ENCODE measurements around the gene PPM1K.

PPM1K gene

DNA sequence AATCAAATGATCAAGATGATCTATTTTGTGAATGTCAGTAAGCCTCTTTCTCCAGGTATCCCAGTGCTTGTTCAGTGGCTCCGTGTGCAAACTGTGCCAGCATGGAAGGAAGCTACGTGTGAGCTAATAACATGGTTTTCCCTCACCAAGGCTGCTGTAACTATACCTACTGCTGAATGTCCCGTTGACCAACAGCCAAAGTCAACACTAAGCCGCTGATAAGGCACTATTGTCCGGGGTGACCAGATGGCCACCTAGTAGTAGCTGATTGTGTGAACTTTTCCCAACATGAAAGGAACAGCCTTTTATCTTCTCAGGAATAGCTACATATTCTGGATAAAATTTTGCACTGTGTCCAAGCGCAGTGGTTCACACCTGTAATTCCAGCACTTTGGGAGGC lies 68.0 kb downstream of the PPM1K start:
- DNase-seq = no peak

GRCh38 chr4:88215351-88215750 lies 69.0 kb downstream of the PPM1K start:
- DNase-seq = no peak

DNA sequence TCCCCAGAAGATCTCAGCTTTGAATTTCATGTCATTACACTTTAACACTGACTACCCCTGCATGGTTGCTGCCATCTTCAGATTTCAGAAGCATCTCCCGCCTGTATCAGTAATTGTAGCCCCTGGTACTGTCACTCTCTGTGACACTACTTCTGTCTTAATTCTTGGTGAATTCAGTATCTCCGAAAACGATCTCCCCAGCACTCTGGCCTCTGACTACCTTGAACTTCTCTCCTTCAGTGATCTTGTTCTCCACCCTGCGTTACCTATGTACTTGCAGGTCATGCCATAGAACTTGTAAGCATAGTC lies 72.2 kb downstream of the PPM1K start:
- DNase-seq = no peak

DNA sequence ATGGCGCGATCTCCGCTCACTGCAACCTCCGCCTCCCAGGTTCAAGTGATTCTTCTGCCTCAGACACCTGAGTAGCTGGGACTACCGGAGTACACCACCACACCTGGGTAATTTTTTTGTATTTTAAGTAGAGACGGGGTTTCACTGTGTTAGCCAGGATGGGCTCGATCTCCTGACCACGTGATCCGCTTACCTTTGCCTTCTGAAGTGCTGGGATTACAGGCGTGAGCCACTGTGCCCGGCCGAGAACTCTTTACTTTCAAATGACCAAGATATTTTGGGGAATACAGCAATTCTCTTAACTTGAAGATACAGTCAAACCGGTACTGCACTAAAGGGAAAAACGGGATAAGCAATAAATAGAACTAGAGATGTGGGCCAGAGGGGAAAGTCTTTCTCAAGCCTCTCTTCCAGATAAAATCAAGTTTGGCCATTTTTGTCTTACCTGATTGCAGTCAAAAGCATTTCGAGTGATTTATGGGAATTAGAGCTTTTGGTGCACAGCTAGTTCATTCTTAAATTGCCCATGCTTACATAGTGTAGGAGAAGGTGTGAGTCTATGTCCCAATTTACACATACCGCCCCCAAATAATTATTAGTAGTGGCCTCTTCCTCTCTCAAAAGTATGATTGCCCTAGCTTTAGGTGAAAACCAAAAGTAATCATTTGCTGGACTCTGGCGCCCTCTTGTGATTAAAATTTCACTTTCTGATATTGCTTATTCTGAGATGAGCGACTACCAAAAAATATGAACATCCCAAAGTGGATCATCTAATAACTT lies 72.7 kb downstream of the PPM1K start:
- DNase-seq = peak; percentile 4

GRCh38 chr4:88208156-88208555 lies 76.2 kb downstream of the PPM1K start:
- no peak for DNase-seq

Measured in NCI-H1105 (cell line).